TTC549 (cell line): ENCODE measurements around the gene SLC6A11.

ENCODE experiments used
- FAIRE-seq: peaks from 2 replicates; lab custom pipeline; 2012; peaks lifted over from hg19 to GRCh38; lab: Jason Lieb, UNC

Gene SLC6A11

DNA sequence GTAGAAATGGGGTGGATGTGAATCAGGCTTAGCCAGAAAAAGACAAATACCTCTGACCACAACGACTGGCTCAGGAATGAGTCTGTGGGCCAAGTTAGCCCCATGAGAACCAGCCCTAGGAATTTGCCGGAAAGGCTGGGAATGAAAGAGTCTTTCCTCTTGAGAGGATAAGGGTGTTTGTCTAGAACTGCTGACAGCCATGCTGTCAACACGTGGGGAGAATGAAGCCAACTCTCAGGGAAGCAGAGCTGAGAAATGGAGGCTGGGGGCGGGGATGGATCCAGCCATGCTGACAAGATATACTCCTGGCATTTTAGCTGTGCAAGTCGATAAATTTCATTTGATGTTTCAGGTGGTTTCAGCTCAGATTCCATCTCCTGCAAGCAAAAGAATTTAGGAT is 165.9 kb downstream of the SLC6A11 start:
- no peak for FAIRE-seq

DNA sequence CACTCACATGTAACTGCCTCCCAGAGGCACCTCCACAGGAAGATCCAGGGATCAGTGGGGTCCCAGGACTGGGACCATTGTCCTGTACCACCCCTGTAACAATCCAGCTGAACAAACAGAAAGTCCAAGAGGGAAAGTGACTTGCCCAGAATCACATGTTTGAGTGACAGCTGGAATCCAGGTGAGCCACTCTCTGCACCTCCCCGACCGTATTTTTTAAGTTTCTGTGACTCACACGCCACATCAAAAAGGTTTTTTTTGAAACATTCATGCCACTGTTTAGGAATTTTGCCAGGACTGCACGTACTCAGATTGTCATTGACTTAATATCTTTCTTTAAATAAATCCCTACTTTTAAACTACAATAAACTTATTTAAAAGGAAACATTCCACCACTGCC is 166.8 kb downstream of the SLC6A11 start:
- FAIRE-seq: no peak

DNA sequence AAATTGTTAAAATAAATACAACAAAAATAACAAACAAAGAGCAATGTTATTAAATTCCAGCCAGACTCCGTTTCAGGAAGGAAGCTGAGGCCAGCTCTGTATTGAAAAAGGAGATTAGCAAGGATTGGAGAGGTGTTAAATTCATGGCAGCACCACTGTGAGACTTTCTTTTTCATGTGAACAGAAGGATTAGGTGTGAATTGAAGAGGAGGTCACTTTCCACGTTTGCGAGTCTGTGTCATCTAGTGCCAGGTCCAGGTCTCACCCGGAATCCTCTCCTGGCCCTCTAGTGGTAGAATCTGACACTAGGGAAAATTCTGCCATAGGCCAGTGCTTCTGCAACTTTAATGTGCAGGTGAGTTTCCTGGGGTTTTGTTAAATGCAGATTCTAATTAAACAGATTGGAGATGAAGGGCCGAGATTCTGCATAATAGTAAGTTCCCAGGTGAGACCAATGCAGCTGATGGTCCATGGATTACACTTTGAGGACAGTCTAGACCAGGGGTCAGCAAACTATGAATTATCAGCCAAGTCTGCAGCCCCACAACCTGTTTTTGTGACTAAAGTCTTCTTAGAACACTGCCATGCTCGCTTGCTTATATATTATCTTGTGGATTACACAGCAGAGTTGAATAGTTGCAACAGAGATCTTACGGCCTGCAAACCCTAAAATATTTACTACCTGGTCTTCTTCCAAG is 167.3 kb downstream of the SLC6A11 start:
- FAIRE-seq: no peak

DNA sequence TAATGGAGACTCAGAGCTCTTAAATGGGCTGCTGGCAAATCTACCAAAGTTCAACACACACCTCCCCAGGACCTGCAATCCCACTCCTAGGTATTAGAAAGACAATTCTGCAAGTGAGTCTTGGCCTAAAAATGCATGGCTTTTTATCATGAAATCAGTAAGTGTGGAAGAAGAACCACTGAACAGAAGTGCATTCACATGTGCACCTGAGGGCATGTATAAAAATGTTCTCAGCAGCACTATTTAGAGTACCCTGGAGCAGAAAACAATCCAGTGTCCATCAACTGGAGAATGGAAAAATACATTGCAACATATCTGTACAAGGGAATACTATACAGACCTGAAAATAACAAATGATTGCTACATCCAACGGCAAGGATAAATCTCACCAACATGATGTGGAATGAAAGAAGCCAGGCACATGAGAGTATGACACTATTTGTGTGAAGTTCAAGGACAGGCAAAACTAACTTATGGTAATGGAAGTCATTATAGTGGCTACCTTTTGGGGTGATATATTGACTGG is 168.4 kb downstream of the SLC6A11 start:
- FAIRE-seq: no peak

DNA sequence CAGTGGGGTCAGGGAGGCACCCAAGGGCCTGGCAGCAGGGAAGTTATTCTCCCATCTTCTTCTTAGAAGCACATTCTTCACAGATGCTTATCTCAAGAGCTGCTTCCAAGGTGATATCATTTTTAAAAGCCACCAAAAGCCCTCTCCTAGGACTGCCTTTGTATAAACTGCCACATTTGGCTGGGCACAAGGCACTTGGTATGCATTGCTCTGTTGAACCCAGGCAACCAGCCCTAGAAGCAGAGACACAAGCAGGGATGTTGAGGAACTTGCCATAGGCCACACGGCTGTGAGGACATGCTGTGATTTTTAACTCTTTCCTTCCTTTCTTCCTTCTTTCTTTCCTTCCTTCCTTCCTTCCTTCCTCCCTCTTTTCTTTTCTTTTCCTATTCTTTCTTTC is 169.2 kb downstream of the SLC6A11 start:
- FAIRE-seq: no peak

DNA sequence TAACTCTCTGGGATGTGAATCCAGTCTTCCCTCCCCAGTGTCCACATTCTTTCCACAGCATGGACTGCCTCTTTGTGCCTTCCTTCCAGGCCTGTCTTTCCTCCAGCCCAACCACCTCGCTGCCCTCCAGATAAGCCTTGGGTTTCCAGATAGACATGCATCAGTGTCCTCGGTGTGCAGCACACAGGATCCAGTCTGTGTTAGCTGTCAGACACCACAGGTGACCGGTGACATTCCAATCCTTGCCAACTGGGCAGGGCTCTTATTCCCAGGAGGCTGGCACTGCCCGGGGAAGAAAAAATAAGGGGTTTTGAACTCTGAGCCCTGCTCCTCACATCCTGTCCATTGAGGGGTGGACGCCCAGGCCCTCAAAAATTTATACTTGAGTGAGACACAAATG is 170.6 kb downstream of the SLC6A11 start:
- no peak for FAIRE-seq

DNA sequence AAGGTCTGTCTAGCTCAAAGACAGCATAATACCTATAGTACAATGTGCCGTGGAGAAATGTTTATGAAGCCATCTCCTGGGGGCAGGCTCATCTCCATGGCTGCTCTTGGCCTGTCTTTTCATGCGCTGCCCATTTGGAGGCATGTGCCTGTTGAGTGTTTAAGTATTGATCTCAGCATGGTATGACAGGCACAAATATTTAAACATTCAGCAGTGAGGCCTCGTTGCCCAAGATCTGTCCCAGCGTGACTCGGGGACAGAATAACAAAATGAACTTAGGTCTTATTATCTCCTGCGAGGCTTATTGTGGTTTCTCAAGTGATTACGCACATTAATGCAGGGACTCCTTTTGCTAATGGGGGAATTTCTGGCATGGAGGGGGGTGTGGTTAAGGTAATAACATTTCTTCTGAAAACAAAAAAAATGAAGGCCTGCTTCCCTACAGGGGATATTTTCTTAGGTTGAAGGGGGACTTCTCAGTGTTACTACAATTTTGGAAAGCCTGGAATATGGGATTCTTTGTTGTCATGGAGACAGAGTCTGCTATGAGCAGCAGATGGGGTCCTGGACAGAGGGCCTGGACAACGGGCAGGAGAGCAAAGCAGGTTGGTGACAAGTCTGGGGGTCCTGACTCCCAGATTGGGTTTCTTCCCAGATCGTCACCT is 172.1 kb downstream of the SLC6A11 start:
- FAIRE-seq: no peak

DNA sequence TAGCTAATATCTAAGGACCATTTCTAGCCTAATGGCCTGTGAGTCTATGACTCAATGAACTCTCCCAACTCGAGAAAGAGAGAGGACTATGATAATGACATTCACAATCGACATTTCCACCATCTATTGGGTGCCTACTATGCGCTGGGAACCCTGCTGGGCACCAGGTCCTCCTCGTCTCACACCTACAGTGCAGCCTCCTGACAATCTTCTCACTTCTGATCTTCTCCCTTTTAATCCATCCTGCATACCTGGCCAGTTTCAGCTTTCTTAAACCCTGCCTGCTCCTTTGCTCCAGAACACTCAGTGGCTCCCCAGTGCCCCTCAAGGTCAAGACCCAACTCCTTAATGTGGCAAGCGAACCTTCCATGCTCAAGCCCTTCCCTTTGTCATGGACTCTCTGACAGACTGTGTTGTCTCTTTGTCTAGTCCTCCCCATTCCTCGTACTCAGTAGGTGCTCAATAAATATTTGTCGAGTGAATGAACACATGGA is 173.0 kb downstream of the SLC6A11 start:
- no peak for FAIRE-seq
